Measurements from ENCODE around the gene CPM. TPM values are rescaled to one million over a fixed set of nuclear protein-coding genes. Genes with fewer than 3 reads are reported as not detected.

Gene CPM
- polyA plus RNA-seq, 3 donors, result 8.4 to 32.4 (median 26.2) TPM

- H3K27me3 ChIP-seq (ENCODE audit: control insufficient read depth in 2 of 2, insufficient read depth in 2 of 2, low read length in 2 of 2), result no peaks in the 10 kb centered on the region
- H4K20me1 ChIP-seq (ENCODE audit: insufficient read depth, low read length), result no peaks in the 10 kb centered on the region
- DNase-seq, result no peak
- Mint-ChIP-seq H3K36me3 (peaks cover 16 to 18% of the 10 kb centered on the region in 2 donors), H3K27me3 (ENCODE audit: low read depth in 3 of 3) (peaks cover 0 to 3% (median 0%) of the 10 kb centered on the region in 3 donors), H3K4me3 (no peak overlapping the region), H3K4me1 (peaks cover 20% of the 10 kb centered on the region), H3K9me3 (peaks cover 0 to 2% (median 0%) of the 10 kb centered on the region in 7 donors), H3K27ac (no peak overlapping the region)
- no peak overlapping the region for H3K4me2 ChIP-seq (replicated peaks; ENCODE audit: extremely low read depth, low read length, poor library complexity, severe bottlenecking)
- peaks cover 8 to 15% of the 10 kb centered on the region in 2 donors for H3K4me1 ChIP-seq (ENCODE audit: control insufficient read depth in 1 of 2, insufficient read depth in 2 of 2, low read length in 2 of 2)
- H3K4me3 ChIP-seq (replicated peaks in 1 of 3; ENCODE audit: low read depth in 2 of 3, low read length in 3 of 3), result no peak overlapping the region
- peaks cover 5% of the 10 kb centered on the region for H3K79me2 ChIP-seq (ENCODE audit: insufficient read depth, low read length)
- no peak overlapping the region for H3K9ac ChIP-seq (ENCODE audit: insufficient read depth, low read length, poor library complexity, severe bottlenecking)
- no peaks in the 10 kb centered on the region for H3K36me3 ChIP-seq (replicated peaks in 1 of 2; ENCODE audit: control insufficient read depth in 1 of 2, insufficient read depth in 2 of 2, low read length in 2 of 2)
- 93% methylated on average over 2 of the region's 3 CpGs for WGBS (ENCODE audit: insufficient coverage)
- TF ChIP-seq CTCF (IDR thresholded peaks at IDR 0.05), result no peak
- no peak overlapping the region for H2AFZ ChIP-seq (ENCODE audit: insufficient read depth, low read depth, low read length, poor library complexity, severe bottlenecking)
- no peaks in the 10 kb centered on the region for H3K9me3 ChIP-seq (replicated peaks in 1 of 2; ENCODE audit: control insufficient read depth in 1 of 2, insufficient read depth in 1 of 2, low read length in 2 of 2)
- intact Hi-C loops (cut with micrococcal nuclease), result no loop called here
- H3K27ac ChIP-seq (ENCODE audit: low read depth in 1 of 2, low read length in 2 of 2), result no peak overlapping the region
Observed at GRCh38 chr12:68893741-68894140, 39.2 kb downstream of the CPM start.

- no peak overlapping the region for H3K9ac ChIP-seq (ENCODE audit: insufficient read depth, low read length, poor library complexity, severe bottlenecking)
- no peak overlapping the region for H3K4me3 ChIP-seq (replicated peaks in 1 of 3; ENCODE audit: low read depth in 2 of 3, low read length in 3 of 3)
- H3K4me1 ChIP-seq (ENCODE audit: control insufficient read depth in 1 of 2, insufficient read depth in 2 of 2, low read length in 2 of 2), result peaks cover 8 to 15% of the 10 kb centered on the region in 2 donors
- intact Hi-C loops (cut with micrococcal nuclease), result no loop called here
- Mint-ChIP-seq H3K4me3 (no peak overlapping the region), H3K27ac (no peak overlapping the region), H3K9me3 (peaks cover 0 to 2% (median 0%) of the 10 kb centered on the region in 7 donors), H3K27me3 (ENCODE audit: low read depth in 3 of 3) (peaks cover 0 to 3% (median 0%) of the 10 kb centered on the region in 3 donors), H3K36me3 (peaks cover 16 to 18% of the 10 kb centered on the region in 2 donors), H3K4me1 (peaks cover 20% of the 10 kb centered on the region)
- WGBS (ENCODE audit: insufficient coverage), result 92% methylated on average over 2 of the region's 2 CpGs
- H3K27ac ChIP-seq (ENCODE audit: low read depth in 1 of 2, low read length in 2 of 2), result no peak overlapping the region
- no peaks in the 10 kb centered on the region for H3K9me3 ChIP-seq (replicated peaks in 1 of 2; ENCODE audit: control insufficient read depth in 1 of 2, insufficient read depth in 1 of 2, low read length in 2 of 2)
- no peaks in the 10 kb centered on the region for H4K20me1 ChIP-seq (ENCODE audit: insufficient read depth, low read length)
- H3K4me2 ChIP-seq (replicated peaks; ENCODE audit: extremely low read depth, low read length, poor library complexity, severe bottlenecking), result no peak overlapping the region
- peaks cover 5% of the 10 kb centered on the region for H3K79me2 ChIP-seq (ENCODE audit: insufficient read depth, low read length)
- no peak overlapping the region for H2AFZ ChIP-seq (ENCODE audit: insufficient read depth, low read depth, low read length, poor library complexity, severe bottlenecking)
- no peak for TF ChIP-seq CTCF (IDR thresholded peaks at IDR 0.05)
- no peaks in the 10 kb centered on the region for H3K36me3 ChIP-seq (replicated peaks in 1 of 2; ENCODE audit: control insufficient read depth in 1 of 2, insufficient read depth in 2 of 2, low read length in 2 of 2)
- H3K27me3 ChIP-seq (ENCODE audit: control insufficient read depth in 2 of 2, insufficient read depth in 2 of 2, low read length in 2 of 2), result no peaks in the 10 kb centered on the region
- no peak for DNase-seq
Observed at GRCh38 chr12:68893201-68893600, 39.8 kb downstream of the CPM start.
